Endodermal cell (in vitro differentiated cells): Measurements from ENCODE around the gene SLCO2A1. TPM values are rescaled to one million over a fixed set of nuclear protein-coding genes. Genes with fewer than 3 reads are reported as not detected.

ENCODE experiments used
- DNase-seq: peaks from one replicate; pipeline ENCODE4 v3.0.0-alpha.2; 2017
- H3K27ac ChIP-seq: 2 replicates; pipeline ENCODE4 v1.5.1; 2013; ENCODE audit warnings: mild to moderate bottlenecking, low read depth, low read length, moderate library complexity
- H3K27me3 ChIP-seq: 2 replicates; pipeline ENCODE4 v1.6.1; 2013; ENCODE audit warnings: mild to moderate bottlenecking, low read length, moderate library complexity; ENCODE audit not compliant: insufficient read depth, control insufficient read depth, poor library complexity, severe bottlenecking
- H3K36me3 ChIP-seq: 2 replicates; pipeline ENCODE4 v1.7.0; 2013; ENCODE audit warnings: mild to moderate bottlenecking, low read length, moderate library complexity; ENCODE audit not compliant: control insufficient read depth, insufficient read depth
- H3K4me1 ChIP-seq: one replicate; pipeline ENCODE4 v1.7.0; 2013; ENCODE audit warnings: low read length; ENCODE audit not compliant: control insufficient read depth, insufficient read depth
- H3K4me3 ChIP-seq: 2 replicates; pipeline ENCODE4 v1.5.1; 2013; ENCODE audit warnings: mild to moderate bottlenecking, low read length, moderate library complexity
- H3K9ac ChIP-seq: 2 replicates; pipeline ENCODE4 v1.6.1; 2013; ENCODE audit warnings: mild to moderate bottlenecking, low read length, moderate library complexity; ENCODE audit not compliant: poor library complexity, severe bottlenecking; ENCODE audit errors: extremely low read depth
- H3K9me3 ChIP-seq: 2 replicates; pipeline ENCODE4 v1.6.1; 2013; ENCODE audit warnings: mild to moderate bottlenecking, low read length, moderate library complexity; ENCODE audit not compliant: control insufficient read depth
- H3K27ac Mint-ChIP-seq: 2 replicates; pipeline ENCODE4 v1.8.0; 2020; ENCODE audit warnings: mixed read lengths
- H3K27me3 Mint-ChIP-seq: 2 replicates; pipeline ENCODE4 v1.8.0; 2021; ENCODE audit warnings: mild to moderate bottlenecking, mixed read lengths; ENCODE audit not compliant: insufficient read depth
- H3K36me3 Mint-ChIP-seq: 2 replicates; pipeline ENCODE4 v1.8.0; 2020; ENCODE audit warnings: low read depth, mixed read lengths
- H3K4me1 Mint-ChIP-seq: 2 replicates; pipeline ENCODE4 v1.8.0; 2020; ENCODE audit warnings: mixed read lengths
- H3K4me3 Mint-ChIP-seq: 2 replicates; pipeline ENCODE4 v1.8.0; 2020; ENCODE audit warnings: mild to moderate bottlenecking, moderate library complexity, mixed read lengths
- H3K9me3 Mint-ChIP-seq: 2 replicates; pipeline ENCODE4 v1.8.0; 2020; ENCODE audit warnings: mild to moderate bottlenecking, mixed read lengths
- CTCF ChIP-seq: fragments of 200-600 bp; sonication (generic); conservative IDR thresholded peaks from 2 replicates; pipeline ENCODE4 v1.5.0; 2021; ENCODE audit warnings: antibody characterized with exemption, mild to moderate bottlenecking
- WGBS, 2 experiments: methylation state at CpG; one replicate each; pipeline versions ENCODE4 v1.1.5 to v1.1.7; 2013; ENCODE audit warnings: missing lambda C conversion rate in 2 of 2, mixed read lengths in 1 of 2; ENCODE audit not compliant: insufficient coverage in 1 of 2, insufficient read length in 1 of 2; 5-methylcytosine and 5-hydroxymethylcytosine counted together
- total RNA-seq, 2 donors: library from RNA; stranded (reverse); fragmentation: NEBNext Ultra II Directional in 1 of 2; extraction: Animal tissue kit (Norgen Biotek cat#: 25700) in 1 of 2; gene quantifications; 2 replicates in 1 of 2; 3 replicates in 1 of 2; pipeline ENCODE4 v1.2.1, GENCODE V29; 2021

The SLCO2A1 gene
- total RNA-seq, 2 donors from 2014 or later, result 126 to 134 TPM

- no peak overlapping the region for H3K4me3 ChIP-seq
- no peak for DNase-seq
- H3K27me3 ChIP-seq, result peaks cover 24% of the 10 kb centered on the region
- Mint-ChIP-seq H3K27ac (no peak overlapping the region), H3K4me3 (no peak overlapping the region), H3K4me1 (peaks cover 4% of the 10 kb centered on the region), H3K9me3 (no peaks in the 10 kb centered on the region), H3K27me3 (peaks cover 43% of the 10 kb centered on the region), H3K36me3 (no peaks in the 10 kb centered on the region)
- H3K9ac ChIP-seq, result no peak overlapping the region
- H3K27ac ChIP-seq, result no peak overlapping the region
- H3K4me1 ChIP-seq, result no peaks in the 10 kb centered on the region
- no peaks in the 10 kb centered on the region for H3K36me3 ChIP-seq
- no peak for TF ChIP-seq CTCF
- H3K9me3 ChIP-seq, result no peaks in the 10 kb centered on the region
- 92 to 100% methylated on average over 1 to 2 of the region's 2 CpGs for WGBS, 2 experiments
Measured at GRCh38 chr3:133890037-133890436, 139.7 kb downstream of the SLCO2A1 start.

DNA sequence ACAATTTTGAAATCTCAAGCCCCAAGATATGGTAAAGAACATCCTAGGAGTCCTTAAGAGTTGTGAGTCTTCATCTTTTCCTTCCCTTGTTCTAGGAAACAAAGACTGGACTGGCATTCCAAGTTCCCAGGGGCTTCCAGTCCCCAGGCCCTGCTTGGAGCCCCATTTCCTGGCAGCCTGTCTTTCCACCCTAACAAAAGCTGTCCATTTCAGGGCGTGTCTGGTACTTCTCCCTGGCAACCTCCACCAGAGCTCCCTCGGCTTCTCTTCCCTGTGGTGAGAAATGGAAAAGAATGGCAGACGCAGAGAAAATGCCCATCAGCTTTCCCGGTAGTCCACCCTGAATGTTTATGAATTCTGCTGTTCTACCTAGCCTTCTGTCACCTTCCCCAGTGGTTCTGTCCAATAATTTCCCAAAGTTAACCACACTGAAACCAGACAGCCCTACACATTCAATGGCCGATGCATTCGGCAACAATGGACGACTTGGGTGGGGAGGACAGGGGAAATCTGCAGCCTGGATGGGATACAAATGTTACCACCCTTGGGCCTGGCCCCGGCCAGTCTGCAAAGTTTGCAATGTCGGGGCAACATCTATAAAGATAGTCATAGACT is 140.9 kb downstream of the SLCO2A1 start:
- Histone ChIP-seq H3K9ac (no peak overlapping the region), H3K4me3 (no peak overlapping the region), H3K9me3 (no peaks in the 10 kb centered on the region), H3K27me3 (peaks cover 13% of the 10 kb centered on the region), H3K27ac (peak overlapping the region; percentile 12), H3K4me1 (no peaks in the 10 kb centered on the region), H3K36me3 (no peaks in the 10 kb centered on the region)
- Mint-ChIP-seq H3K4me3 (no peak overlapping the region), H3K27me3 (peaks cover 38% of the 10 kb centered on the region), H3K4me1 (peaks cover 4% of the 10 kb centered on the region), H3K36me3 (no peaks in the 10 kb centered on the region), H3K27ac (no peak overlapping the region), H3K9me3 (no peaks in the 10 kb centered on the region)
- no peak for TF ChIP-seq CTCF
- DNase-seq, result peak; percentile 30
- 86 to 91% methylated on average over 6 to 9 of the region's 9 CpGs for WGBS, 2 experiments

DNA sequence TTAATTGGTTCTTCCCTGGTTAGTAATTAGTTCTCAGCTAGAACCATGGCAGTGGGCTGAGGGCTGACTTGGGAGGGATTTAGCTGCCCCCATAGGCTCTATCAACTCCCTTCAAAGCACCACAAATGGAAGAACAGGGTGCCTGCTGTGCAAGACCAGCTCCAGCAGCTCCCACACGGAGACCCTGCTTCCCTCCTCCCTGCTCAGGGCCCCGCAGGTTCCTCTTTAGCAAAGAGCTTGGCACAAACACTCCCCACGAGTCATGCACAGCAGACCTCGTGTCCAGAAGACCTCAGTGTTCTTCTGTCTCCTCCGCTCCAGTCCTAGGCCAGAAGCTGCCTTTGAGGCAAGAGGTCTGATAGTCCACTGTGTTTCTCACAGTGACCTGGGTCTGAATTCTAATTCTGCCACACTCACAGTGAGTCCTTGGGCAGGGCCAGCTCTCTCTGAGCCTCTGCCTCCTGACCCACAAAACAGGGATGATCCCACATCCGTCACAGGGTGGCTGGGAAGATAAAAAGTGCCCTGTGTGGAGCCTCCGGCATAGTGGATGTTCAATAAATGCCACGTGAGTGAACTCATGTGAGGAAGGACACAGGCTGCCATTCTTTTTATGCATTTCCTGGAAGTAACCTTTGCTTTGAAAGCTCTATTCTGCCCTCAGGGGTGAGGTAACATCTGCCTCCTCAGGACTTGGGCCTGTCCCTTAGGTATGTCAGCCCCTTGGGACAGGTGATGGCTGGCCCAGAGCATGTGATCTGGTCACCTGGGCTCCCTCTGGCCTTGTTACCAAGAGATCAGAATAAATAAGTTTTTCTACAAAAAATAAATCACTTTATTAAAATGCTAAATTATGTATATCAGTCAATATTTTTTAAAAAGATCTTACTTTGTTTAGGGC is 141.7 kb downstream of the SLCO2A1 start:
- Histone ChIP-seq H3K27ac (peak overlapping the region; percentile 60), H3K4me3 (no peak overlapping the region), H3K9me3 (no peaks in the 10 kb centered on the region), H3K4me1 (no peaks in the 10 kb centered on the region), H3K27me3 (peaks cover 5% of the 10 kb centered on the region), H3K9ac (no peak overlapping the region), H3K36me3 (no peaks in the 10 kb centered on the region)
- Mint-ChIP-seq H3K27me3 (peaks cover 36% of the 10 kb centered on the region), H3K27ac (no peak overlapping the region), H3K4me3 (no peak overlapping the region), H3K36me3 (no peaks in the 10 kb centered on the region), H3K9me3 (no peaks in the 10 kb centered on the region), H3K4me1 (peaks cover 4% of the 10 kb centered on the region)
- DNase-seq, result peak; percentile 48
- no peak for TF ChIP-seq CTCF
- 80 to 82% methylated on average over 8 of the region's 8 CpGs for WGBS, 2 experiments
